Ishikawa (cell line): Measurements from ENCODE around the gene SLC45A3.

Source experiments
- CEBPB ChIP-seq: IDR thresholded peaks from 2 replicates; pipeline ENCODE4 v1.6.1; 2012
- CREB1 ChIP-seq: IDR thresholded peaks from 2 replicates; pipeline ENCODE4 v1.6.1; 2012; ENCODE audit warnings: low read depth
- EGR1 ChIP-seq: IDR thresholded peaks from 2 replicates; pipeline ENCODE4 v1.6.1; 2012
- EP300 ChIP-seq: IDR thresholded peaks from 2 replicates; pipeline ENCODE4 v1.6.1; 2012; ENCODE audit warnings: borderline replicate concordance
- FOXM1 ChIP-seq: IDR thresholded peaks from 2 replicates; pipeline ENCODE4 v1.6.1; 2012; ENCODE audit warnings: low read depth, borderline replicate concordance
- NFIC ChIP-seq: IDR thresholded peaks from 2 replicates; pipeline ENCODE4 v1.6.1; 2012
- RAD21 ChIP-seq: IDR thresholded peaks from 2 replicates; pipeline ENCODE4 v1.6.1; 2012; ENCODE audit warnings: low read depth
- TAF1 ChIP-seq: IDR thresholded peaks from 2 replicates; pipeline ENCODE4 v1.6.1; 2012; ENCODE audit warnings: low read depth, mild to moderate bottlenecking
- TCF12 ChIP-seq: IDR thresholded peaks from 2 replicates; pipeline ENCODE4 v1.6.1; 2012; ENCODE audit warnings: low read depth
- TEAD4 ChIP-seq: IDR thresholded peaks from 2 replicates; pipeline ENCODE4 v1.6.1; 2012
- YY1 ChIP-seq: IDR thresholded peaks from 2 replicates; pipeline ENCODE4 v1.6.1; 2012; ENCODE audit warnings: low read depth
- ZBTB7A ChIP-seq: IDR thresholded peaks from 2 replicates; pipeline ENCODE4 v1.6.1; 2012; ENCODE audit warnings: low read depth
- TF ChIP-seq, protein P1 (sequence below): IDR thresholded peaks from 2 replicates; pipeline ENCODE4 v1.6.1; 2012
- TF ChIP-seq, protein P2 (sequence below): IDR thresholded peaks from 2 replicates; pipeline ENCODE4 v1.6.1; 2012
- TF ChIP-seq, protein P3 (sequence below): IDR thresholded peaks from 2 replicates; pipeline ENCODE4 v1.6.1; 2012; ENCODE audit warnings: low read depth, mild to moderate bottlenecking

SLC45A3 gene

DNA sequence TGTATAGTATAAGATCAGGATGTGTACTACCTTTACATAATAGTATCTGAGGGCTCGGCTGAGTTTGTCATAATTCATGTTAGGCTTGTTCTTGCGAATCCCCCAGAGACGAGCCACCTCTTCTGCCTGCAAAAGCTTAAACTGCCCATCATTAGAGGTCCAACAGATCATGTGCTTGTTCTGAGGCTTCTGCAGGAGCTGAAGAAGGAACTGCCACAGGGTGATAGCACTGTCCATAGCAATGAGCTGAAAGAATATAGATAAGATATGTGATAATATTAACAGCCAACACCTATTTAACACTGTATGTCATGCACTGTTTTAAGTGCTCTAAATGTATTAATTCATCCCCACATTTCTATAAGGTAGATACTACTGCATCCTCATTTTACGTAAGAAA lies 56.7 kb downstream of the SLC45A3 start:
- TF ChIP-seq, protein P1, sequence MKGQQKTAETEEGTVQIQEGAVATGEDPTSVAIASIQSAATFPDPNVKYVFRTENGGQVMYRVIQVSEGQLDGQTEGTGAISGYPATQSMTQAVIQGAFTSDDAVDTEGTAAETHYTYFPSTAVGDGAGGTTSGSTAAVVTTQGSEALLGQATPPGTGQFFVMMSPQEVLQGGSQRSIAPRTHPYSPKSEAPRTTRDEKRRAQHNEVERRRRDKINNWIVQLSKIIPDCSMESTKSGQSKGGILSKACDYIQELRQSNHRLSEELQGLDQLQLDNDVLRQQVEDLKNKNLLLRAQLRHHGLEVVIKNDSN: no peak
- TF ChIP-seq, protein P2, sequence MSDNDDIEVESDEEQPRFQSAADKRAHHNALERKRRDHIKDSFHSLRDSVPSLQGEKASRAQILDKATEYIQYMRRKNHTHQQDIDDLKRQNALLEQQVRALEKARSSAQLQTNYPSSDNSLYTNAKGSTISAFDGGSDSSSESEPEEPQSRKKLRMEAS: no peak
- TF ChIP-seq YY1 (no peak), CREB1 (no peak), FOXM1 (no peak), TEAD4 (no peak), TCF12 (no peak), EP300 (no peak), EGR1 (no peak), CEBPB (no peak)
- TF ChIP-seq, protein P3, sequence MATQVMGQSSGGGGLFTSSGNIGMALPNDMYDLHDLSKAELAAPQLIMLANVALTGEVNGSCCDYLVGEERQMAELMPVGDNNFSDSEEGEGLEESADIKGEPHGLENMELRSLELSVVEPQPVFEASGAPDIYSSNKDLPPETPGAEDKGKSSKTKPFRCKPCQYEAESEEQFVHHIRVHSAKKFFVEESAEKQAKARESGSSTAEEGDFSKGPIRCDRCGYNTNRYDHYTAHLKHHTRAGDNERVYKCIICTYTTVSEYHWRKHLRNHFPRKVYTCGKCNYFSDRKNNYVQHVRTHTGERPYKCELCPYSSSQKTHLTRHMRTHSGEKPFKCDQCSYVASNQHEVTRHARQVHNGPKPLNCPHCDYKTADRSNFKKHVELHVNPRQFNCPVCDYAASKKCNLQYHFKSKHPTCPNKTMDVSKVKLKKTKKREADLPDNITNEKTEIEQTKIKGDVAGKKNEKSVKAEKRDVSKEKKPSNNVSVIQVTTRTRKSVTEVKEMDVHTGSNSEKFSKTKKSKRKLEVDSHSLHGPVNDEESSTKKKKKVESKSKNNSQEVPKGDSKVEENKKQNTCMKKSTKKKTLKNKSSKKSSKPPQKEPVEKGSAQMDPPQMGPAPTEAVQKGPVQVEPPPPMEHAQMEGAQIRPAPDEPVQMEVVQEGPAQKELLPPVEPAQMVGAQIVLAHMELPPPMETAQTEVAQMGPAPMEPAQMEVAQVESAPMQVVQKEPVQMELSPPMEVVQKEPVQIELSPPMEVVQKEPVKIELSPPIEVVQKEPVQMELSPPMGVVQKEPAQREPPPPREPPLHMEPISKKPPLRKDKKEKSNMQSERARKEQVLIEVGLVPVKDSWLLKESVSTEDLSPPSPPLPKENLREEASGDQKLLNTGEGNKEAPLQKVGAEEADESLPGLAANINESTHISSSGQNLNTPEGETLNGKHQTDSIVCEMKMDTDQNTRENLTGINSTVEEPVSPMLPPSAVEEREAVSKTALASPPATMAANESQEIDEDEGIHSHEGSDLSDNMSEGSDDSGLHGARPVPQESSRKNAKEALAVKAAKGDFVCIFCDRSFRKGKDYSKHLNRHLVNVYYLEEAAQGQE: no peak

DNA sequence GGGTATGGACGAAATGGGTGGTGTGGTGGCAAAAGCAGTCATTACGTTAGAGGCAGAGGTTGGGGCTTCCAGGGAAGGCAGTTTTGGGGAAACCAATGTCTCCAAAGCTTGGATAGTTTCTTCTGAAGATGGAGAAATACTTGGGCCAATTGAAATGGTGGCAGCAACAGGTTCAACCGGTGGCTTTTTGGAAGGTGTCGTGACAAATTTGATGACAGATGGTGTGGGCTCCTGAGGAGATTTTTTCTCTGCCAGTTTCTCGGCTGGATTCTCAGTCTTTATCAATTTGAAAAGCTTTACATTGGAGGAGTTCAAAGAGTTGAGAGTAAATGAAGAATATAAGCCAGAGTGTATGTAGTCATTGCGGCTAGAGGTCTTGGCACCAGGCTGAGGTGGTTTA lies 60.0 kb downstream of the SLC45A3 start:
- TF ChIP-seq RAD21 (no peak), YY1 (no peak), CREB1 (no peak), EGR1 (no peak), FOXM1 (no peak), TAF1 (no peak), NFIC (no peak)
- TF ChIP-seq, protein P2: no peak

DNA sequence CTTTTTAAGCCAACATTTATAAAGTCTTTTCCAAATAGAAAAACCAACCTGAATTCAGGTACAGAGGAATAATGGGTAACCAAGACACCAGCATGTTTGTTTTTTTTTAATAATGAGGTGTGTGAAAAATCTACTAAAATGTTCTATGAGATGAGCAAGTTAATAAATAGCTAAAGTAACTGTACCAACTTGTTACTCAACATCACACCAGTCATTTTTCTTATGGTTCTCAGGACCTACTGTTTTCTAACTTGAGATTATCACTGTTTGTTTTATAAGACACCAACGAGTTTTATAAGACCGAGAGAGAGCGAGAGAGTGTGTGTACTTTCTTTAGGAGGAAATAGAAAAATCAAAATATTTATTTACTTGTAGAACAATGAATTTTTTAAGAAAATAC lies 60.9 kb downstream of the SLC45A3 start:
- TF ChIP-seq CREB1 (no peak), CEBPB (no peak), YY1 (no peak), TEAD4 (no peak), EP300 (no peak)
- TF ChIP-seq, protein P2: no peak

DNA sequence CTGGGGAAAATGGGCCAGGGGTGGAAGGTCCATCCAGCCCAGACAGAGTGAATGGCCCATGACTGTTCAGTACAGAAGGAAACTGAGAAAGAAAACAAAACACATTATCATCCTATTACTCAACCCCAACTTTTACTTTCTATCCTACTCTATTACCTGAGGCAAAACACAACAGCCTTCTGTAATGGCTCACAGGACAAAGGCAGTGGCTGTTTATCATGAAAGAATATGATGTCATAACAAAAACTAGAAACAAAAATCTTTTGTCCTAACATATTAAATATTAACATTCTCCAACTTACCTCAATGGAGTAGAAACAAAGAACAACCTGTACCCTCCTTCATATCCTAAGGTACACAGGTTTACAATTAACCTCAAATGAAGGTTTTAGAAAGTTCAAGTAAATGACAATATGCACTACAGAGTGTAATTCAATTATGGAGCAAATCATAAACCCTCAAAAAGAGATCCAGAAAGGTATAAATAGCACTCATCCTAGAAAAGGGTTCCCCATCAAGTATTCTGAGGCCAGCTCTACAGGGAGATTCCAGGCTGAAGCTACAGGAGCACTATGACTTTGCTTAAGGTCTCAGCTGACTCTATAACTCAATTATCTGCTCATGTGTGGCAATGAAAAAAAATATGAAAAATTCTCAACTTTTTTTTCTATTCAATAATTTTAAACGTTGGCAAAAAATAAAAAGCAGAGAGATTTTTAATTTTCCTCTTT lies 63.6 kb downstream of the SLC45A3 start:
- TF ChIP-seq CEBPB (no peak), ZBTB7A (no peak), TEAD4 (no peak), FOXM1 (no peak), EP300 (no peak), TAF1 (no peak), EGR1 (no peak)
- TF ChIP-seq, protein P3: no peak
- TF ChIP-seq, protein P1: no peak
- TF ChIP-seq, protein P2: no peak

DNA sequence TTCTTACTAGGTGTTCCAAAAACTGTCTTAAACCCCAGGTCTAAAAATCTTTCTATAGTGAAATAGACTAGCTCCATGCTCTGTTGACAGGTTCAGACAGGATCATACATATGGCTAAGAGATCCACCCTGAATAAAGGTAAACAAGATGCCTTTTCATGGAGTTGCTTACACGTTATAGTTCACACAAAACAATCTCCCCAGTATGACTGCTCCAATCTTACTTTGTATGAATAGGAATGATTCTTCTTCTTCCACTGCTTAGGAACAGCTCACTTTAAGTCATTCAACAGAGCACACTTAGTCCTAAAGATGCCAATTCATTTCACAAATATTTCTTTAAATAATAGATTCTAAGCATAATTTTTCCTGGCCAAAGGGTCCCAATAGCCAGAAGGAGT lies 64.5 kb downstream of the SLC45A3 start:
- TF ChIP-seq YY1: no peak
- no peak for TF ChIP-seq ZBTB7A
- TF ChIP-seq RAD21: no peak
- TF ChIP-seq NFIC: no peak
- TF ChIP-seq, protein P2: no peak
- no peak for TF ChIP-seq TCF12

DNA sequence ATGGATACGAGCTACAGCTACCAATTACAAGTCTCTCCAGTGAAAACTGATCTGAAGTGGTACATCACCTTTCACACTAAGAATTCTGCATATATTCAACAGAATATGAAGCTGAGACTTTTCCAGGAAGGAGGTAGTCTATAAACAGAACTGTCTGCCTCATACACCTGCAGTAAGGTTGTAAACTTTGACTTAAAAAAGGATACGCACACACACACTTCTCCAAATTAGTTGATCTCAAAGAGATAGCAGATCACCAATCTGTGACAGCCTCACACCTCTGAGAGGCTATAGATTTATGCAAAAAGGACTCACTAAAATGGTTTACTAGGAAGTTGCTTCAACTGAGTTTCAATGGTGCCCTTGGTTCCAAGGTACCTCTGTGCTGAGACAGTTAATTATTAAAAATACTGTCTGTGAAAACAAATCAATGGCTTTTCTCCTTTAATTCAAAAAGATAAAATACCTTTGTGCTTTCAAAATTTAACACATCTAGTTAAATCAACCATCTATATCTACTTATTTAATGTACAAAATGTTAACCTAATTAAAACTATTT lies 66.4 kb downstream of the SLC45A3 start:
- TF ChIP-seq FOXM1: no peak
- no peak for TF ChIP-seq TCF12
- TF ChIP-seq TEAD4: no peak
- TF ChIP-seq, protein P3: no peak
- no peak for TF ChIP-seq EP300
- TF ChIP-seq, protein P1: no peak
- TF ChIP-seq, protein P2: no peak
- no peak for TF ChIP-seq NFIC
- TF ChIP-seq CEBPB: no peak
- TF ChIP-seq CREB1: no peak
- no peak for TF ChIP-seq RAD21
- no peak for TF ChIP-seq YY1
